Liver (tissue), 9 donors: ENCODE results near the gene ZNF460. TPM values are rescaled to one million over a fixed set of nuclear protein-coding genes. Genes with fewer than 3 reads are reported as not detected.

Experiments
- DNase-seq: peaks from one replicate; pipeline ENCODE4 v3.0.0-alpha.2; 2017; ENCODE audit warnings: low spot score
- H3K27ac ChIP-seq, 2 donors: one replicate each; pipeline ENCODE4 v1.7.0; 2013; ENCODE audit warnings: inconsistent platforms in 2 of 2, low read length in 2 of 2, control low read depth in 1 of 2, low read depth in 1 of 2, mild to moderate bottlenecking in 1 of 2
- H3K27me3 ChIP-seq, 4 donors: one replicate each; pipeline versions ENCODE4 v1.6.1 to v1.7.0; 2013; ENCODE audit warnings: low read length in 3 of 4, inconsistent platforms in 1 of 4, mild to moderate bottlenecking in 1 of 4, moderate library complexity in 1 of 4; ENCODE audit not compliant: control insufficient read depth in 4 of 4, insufficient read depth in 4 of 4
- H3K36me3 ChIP-seq, 4 donors: one replicate each; pipeline versions ENCODE4 v1.6.1 to v1.7.0; 2013; ENCODE audit warnings: low read length in 3 of 4, mild to moderate bottlenecking in 3 of 4, low read depth in 1 of 4, moderate library complexity in 1 of 4; ENCODE audit not compliant: control insufficient read depth in 4 of 4, insufficient read depth in 3 of 4
- H3K4me1 ChIP-seq, 4 donors: one replicate each; pipeline versions ENCODE4 v1.6.1 to v1.7.0; 2013; ENCODE audit warnings: low read length in 3 of 4, mild to moderate bottlenecking in 3 of 4, moderate library complexity in 1 of 4; ENCODE audit not compliant: control insufficient read depth in 4 of 4, insufficient read depth in 4 of 4
- H3K4me3 ChIP-seq, 3 donors: one replicate each; pipeline versions ENCODE4 v1.6.1 to v1.7.0; 2013; ENCODE audit warnings: low read length in 3 of 3, control low read depth in 1 of 3, low read depth in 1 of 3, mild to moderate bottlenecking in 1 of 3
- H3K9ac ChIP-seq, 2 donors: one replicate each; pipeline ENCODE4 v1.7.0; 2013; ENCODE audit warnings: low read length in 2 of 2, mild to moderate bottlenecking in 2 of 2, moderate library complexity in 2 of 2, control low read depth in 1 of 2, low read depth in 1 of 2
- H3K9me3 ChIP-seq, 4 donors: one replicate each; pipeline versions ENCODE4 v1.6.1 to v1.7.0; 2013; ENCODE audit warnings: low read length in 3 of 4; ENCODE audit not compliant: control insufficient read depth in 4 of 4
- EGR1 ChIP-seq, 2 donors: IDR thresholded peaks; 2 replicates each; pipeline ENCODE4 v1.6.1; 2016 to 2018; ENCODE audit warnings: antibody characterized with exemption in 2 of 2, low read depth in 2 of 2
- FOXA1 ChIP-seq: IDR thresholded peaks from 2 replicates; pipeline ENCODE4 v1.6.1; 2016; ENCODE audit warnings: antibody characterized with exemption
- FOXA2 ChIP-seq: IDR thresholded peaks from 2 replicates; pipeline ENCODE4 v1.6.1; 2016; ENCODE audit warnings: antibody characterized with exemption
- GABPA ChIP-seq, 2 donors: IDR thresholded peaks in 1 of 2; conservative IDR thresholded peaks in 1 of 2; 2 replicates each; pipeline ENCODE4 v1.6.1; 2016; ENCODE audit warnings: antibody characterized with exemption in 2 of 2, mild to moderate bottlenecking in 1 of 2, moderate library complexity in 1 of 2
- HNF4A ChIP-seq, 2 donors: conservative IDR thresholded peaks; 2 replicates each; pipeline ENCODE4 v1.6.1; 2016; ENCODE audit warnings: antibody characterized with exemption in 2 of 2, mild to moderate bottlenecking in 2 of 2
- HNF4G ChIP-seq: IDR thresholded peaks from 2 replicates; pipeline ENCODE4 v1.6.1; 2016; ENCODE audit warnings: antibody characterized with exemption
- JUND ChIP-seq, 2 donors: IDR thresholded peaks; 2 replicates each; pipeline ENCODE4 v1.6.1; 2016; ENCODE audit warnings: antibody characterized with exemption in 2 of 2
- NR2F2 ChIP-seq: IDR thresholded peaks from 2 replicates; pipeline ENCODE4 v1.6.1; 2016; ENCODE audit warnings: antibody characterized with exemption
- RAD21 ChIP-seq, 2 donors: IDR thresholded peaks; 2 replicates each; pipeline ENCODE4 v1.6.1; 2016; ENCODE audit warnings: antibody characterized with exemption in 2 of 2, mild to moderate bottlenecking in 2 of 2
- REST ChIP-seq: IDR thresholded peaks from 2 replicates; pipeline ENCODE4 v1.6.1; 2016; ENCODE audit warnings: antibody characterized with exemption, mild to moderate bottlenecking
- RXRA ChIP-seq, 2 donors: IDR thresholded peaks; 2 replicates each; pipeline ENCODE4 v1.6.1; 2017 to 2018; ENCODE audit warnings: antibody characterized with exemption in 2 of 2, mild to moderate bottlenecking in 1 of 2
- TAF1 ChIP-seq: conservative IDR thresholded peaks from 2 replicates; pipeline ENCODE4 v1.6.1; 2016; ENCODE audit warnings: antibody characterized with exemption, mild to moderate bottlenecking
- YY1 ChIP-seq: IDR thresholded peaks from 2 replicates; pipeline ENCODE4 v1.6.1; 2016; ENCODE audit warnings: antibody characterized with exemption, mild to moderate bottlenecking
- WGBS: extraction: QIAGEN DNeasy Blood & Tissue Kit; methylation state at CpG from one replicate; pipeline ENCODE4 v1.1.7; 2013; 5-methylcytosine and 5-hydroxymethylcytosine counted together
- polyA plus RNA-seq, 2 donors: library from polyadenylated mRNA; stranded (reverse) in 1 of 2; unstranded in 1 of 2; fragments of 200-250 nt in 1 of 2; fragments of >200 nt in 1 of 2; fragmentation: Nextera tagmentation in 1 of 2; extraction: Ambion mirVana in 1 of 2; gene quantifications; one replicate each; pipeline versions ENCODE4 v1.2.1 to v1.2.3, GENCODE V29; 2013 to 2015
- total RNA-seq, 2 donors: library from RNA; depleted of rRNA; stranded (reverse); fragments of >200 nt; gene quantifications; one replicate each; pipeline ENCODE4 v1.2.3, GENCODE V29; 2014
- TF ChIP-seq, protein P1 (sequence below): IDR thresholded peaks from 2 replicates; pipeline ENCODE4 v1.6.1; 2016; ENCODE audit warnings: antibody characterized with exemption
- TF ChIP-seq, protein P2 (sequence below): fragments of 150-350 bp; IDR thresholded peaks from 2 replicates; pipeline ENCODE4 v1.5.1; 2017; ENCODE audit warnings: improper control_type of control experiment, low read depth, low read length; ENCODE audit not compliant: missing input control
- TF ChIP-seq, protein P3 (sequence below): IDR thresholded peaks from 2 replicates; pipeline ENCODE4 v1.6.1; 2016; ENCODE audit warnings: antibody characterized with exemption
- donor health status: healthy.
- donor health status: healthy.
- donor health status: healthy.
- donor health status: healthy.
- donor health status: healthy.

Gene ZNF460
- total and polyA plus RNA-seq, 4 donors: 0.24 to 54.4 (median 19.4) TPM

GRCh38 chr19:57302727-57303401, 22.6 kb downstream of the ZNF460 start:
- DNase-seq: no peak
- Histone ChIP-seq H3K4me3 (no peak overlapping the region), H3K36me3 (peaks cover 7 to 33% (median 19%) of the 10 kb centered on the region in 4 donors), H3K4me1 (no peaks in the 10 kb centered on the region), H3K9ac (no peak overlapping the region), H3K9me3 (peaks cover 0 to 4% (median 2%) of the 10 kb centered on the region in 4 donors), H3K27ac (no peak overlapping the region), H3K27me3 (no peaks in the 10 kb centered on the region)
- TF ChIP-seq FOXA2 (no peak), TAF1 (no peak), HNF4G (no peak), JUND (IDR thresholded peaks at IDR 0.05) (no peak), RXRA (IDR thresholded peaks at IDR 0.05) (no peak)
- WGBS: 95% methylated on average over 7 of the region's 7 CpGs

DNA sequence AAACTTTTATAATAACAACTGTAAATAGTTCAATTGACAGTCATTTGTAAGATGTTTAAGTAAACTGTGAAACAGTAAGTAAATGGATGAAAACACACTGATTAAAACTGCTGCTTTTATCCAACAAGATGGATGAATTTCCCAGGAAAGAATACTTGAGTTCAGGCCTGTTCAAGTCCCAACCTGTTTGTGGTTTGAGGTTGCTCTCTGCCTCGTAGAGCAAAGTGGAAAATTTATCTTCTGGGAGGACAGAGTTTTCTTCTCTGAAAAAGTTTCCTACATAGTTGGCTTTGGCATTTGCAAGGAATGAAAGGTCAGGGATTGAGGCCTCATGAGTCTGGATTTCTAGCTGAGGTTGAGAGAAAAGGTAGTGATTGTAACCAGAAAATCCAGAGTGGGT, 24.8 kb downstream of the ZNF460 start:
- H3K27me3 ChIP-seq: no peaks in the 10 kb centered on the region
- no peak for DNase-seq
- H3K4me3 ChIP-seq: no peak overlapping the region
- TF ChIP-seq RAD21 (IDR thresholded peaks at IDR 0.05): no peak
- TF ChIP-seq NR2F2: no peak
- TF ChIP-seq REST: no peak
- no peak for TF ChIP-seq EGR1 (IDR thresholded peaks at IDR 0.05; ENCODE audit: low read depth in 2 of 2)
- no peak for TF ChIP-seq TAF1
- TF ChIP-seq GABPA (IDR thresholded peaks at IDR 0.05 in 1 of 2, conservative IDR thresholded peaks at IDR 0.05 in 1 of 2): no peak
- TF ChIP-seq YY1: no peak
- TF ChIP-seq, protein P1, sequence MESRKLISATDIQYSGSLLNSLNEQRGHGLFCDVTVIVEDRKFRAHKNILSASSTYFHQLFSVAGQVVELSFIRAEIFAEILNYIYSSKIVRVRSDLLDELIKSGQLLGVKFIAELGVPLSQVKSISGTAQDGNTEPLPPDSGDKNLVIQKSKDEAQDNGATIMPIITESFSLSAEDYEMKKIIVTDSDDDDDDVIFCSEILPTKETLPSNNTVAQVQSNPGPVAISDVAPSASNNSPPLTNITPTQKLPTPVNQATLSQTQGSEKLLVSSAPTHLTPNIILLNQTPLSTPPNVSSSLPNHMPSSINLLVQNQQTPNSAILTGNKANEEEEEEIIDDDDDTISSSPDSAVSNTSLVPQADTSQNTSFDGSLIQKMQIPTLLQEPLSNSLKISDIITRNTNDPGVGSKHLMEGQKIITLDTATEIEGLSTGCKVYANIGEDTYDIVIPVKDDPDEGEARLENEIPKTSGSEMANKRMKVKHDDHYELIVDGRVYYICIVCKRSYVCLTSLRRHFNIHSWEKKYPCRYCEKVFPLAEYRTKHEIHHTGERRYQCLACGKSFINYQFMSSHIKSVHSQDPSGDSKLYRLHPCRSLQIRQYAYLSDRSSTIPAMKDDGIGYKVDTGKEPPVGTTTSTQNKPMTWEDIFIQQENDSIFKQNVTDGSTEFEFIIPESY: no peak
- no peak for TF ChIP-seq FOXA1
- no peaks in the 10 kb centered on the region for H3K4me1 ChIP-seq
- WGBS: 33% methylated on average over 1 of the region's 1 CpG
- H3K36me3 ChIP-seq: peaks cover 3 to 23% (median 14%) of the 10 kb centered on the region in 4 donors
- peaks cover 5 to 11% (median 10%) of the 10 kb centered on the region in 4 donors for H3K9me3 ChIP-seq
- no peak overlapping the region for H3K27ac ChIP-seq
- H3K9ac ChIP-seq: no peak overlapping the region

GRCh38 chr19:57308514-57308913, 28.2 kb downstream of the ZNF460 start:
- DNase-seq: no peak
- Histone ChIP-seq H3K27me3 (no peaks in the 10 kb centered on the region), H3K4me1 (no peaks in the 10 kb centered on the region), H3K9me3 (peaks cover 5 to 16% (median 13%) of the 10 kb centered on the region in 4 donors), H3K36me3 (peaks cover 0 to 4% (median 2%) of the 10 kb centered on the region in 4 donors), H3K27ac (no peak overlapping the region), H3K4me3 (no peak overlapping the region), H3K9ac (no peak overlapping the region)
- TF ChIP-seq RAD21 (IDR thresholded peaks at IDR 0.05) (no peak), EGR1 (IDR thresholded peaks at IDR 0.05; ENCODE audit: low read depth in 2 of 2) (no peak), FOXA2 (no peak), RXRA (IDR thresholded peaks at IDR 0.05) (no peak), HNF4A (conservative IDR thresholded peaks at IDR 0.05) (no peak), TAF1 (no peak), NR2F2 (no peak), FOXA1 (no peak), YY1 (no peak)
- TF ChIP-seq, protein P1: no peak
- TF ChIP-seq, protein P2, sequence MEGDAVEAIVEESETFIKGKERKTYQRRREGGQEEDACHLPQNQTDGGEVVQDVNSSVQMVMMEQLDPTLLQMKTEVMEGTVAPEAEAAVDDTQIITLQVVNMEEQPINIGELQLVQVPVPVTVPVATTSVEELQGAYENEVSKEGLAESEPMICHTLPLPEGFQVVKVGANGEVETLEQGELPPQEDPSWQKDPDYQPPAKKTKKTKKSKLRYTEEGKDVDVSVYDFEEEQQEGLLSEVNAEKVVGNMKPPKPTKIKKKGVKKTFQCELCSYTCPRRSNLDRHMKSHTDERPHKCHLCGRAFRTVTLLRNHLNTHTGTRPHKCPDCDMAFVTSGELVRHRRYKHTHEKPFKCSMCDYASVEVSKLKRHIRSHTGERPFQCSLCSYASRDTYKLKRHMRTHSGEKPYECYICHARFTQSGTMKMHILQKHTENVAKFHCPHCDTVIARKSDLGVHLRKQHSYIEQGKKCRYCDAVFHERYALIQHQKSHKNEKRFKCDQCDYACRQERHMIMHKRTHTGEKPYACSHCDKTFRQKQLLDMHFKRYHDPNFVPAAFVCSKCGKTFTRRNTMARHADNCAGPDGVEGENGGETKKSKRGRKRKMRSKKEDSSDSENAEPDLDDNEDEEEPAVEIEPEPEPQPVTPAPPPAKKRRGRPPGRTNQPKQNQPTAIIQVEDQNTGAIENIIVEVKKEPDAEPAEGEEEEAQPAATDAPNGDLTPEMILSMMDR: no peak
- TF ChIP-seq, protein P3, sequence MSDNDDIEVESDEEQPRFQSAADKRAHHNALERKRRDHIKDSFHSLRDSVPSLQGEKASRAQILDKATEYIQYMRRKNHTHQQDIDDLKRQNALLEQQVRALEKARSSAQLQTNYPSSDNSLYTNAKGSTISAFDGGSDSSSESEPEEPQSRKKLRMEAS: no peak
